ENCODE data around the gene CNOT9. TPM values are rescaled to one million over a fixed set of nuclear protein-coding genes. Genes with fewer than 3 reads are reported as not detected.

Gene CNOT9
- total RNA-seq, 1 donor from 2014 or later = 17.7 TPM

DNA sequence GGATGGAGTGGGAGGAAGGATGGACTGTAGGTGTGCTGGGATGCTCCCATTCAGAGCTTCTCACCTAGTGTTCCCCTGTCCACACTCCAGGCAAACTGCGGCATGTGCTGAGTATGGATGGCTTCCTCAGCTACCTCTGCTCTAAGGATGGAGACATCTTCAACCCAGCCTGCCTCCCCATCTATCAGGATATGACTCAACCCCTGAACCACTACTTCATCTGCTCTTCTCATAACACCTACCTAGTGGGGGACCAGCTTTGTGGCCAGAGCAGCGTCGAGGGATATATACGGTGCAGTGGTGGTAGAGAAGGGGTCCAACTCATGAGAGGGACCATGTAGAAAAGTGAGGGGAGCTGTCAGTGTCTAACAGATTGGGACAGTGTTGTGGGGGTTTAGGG lies 59.3 kb downstream of the CNOT9 start:
- no peak for DNase-seq
- no peak for ATAC-seq (ENCODE audit: poor library complexity)
- intact Hi-C loops (cut with DNase I) = no loop called here

DNA sequence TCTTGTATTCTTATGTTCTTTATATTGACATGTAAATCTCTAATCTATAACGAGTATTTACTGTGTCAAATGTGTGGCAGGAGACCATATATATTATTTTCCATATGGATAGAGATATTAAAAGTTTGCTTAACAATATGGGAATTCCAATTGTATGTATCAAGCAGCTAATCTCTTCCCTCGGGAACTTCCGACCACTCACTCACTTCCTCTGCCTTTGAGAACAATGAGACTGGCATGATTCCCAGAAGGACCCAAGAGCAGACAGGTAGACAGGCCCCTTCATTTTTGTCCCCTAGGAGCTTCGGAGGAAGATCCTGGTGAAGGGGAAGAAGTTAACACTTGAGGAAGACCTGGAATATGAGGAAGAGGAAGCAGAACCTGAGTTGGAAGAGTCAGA lies 63.2 kb downstream of the CNOT9 start:
- intact Hi-C loops (cut with DNase I) = no loop called here
- DNase-seq (no peak), ATAC-seq (ENCODE audit: poor library complexity) (no peak)

DNA sequence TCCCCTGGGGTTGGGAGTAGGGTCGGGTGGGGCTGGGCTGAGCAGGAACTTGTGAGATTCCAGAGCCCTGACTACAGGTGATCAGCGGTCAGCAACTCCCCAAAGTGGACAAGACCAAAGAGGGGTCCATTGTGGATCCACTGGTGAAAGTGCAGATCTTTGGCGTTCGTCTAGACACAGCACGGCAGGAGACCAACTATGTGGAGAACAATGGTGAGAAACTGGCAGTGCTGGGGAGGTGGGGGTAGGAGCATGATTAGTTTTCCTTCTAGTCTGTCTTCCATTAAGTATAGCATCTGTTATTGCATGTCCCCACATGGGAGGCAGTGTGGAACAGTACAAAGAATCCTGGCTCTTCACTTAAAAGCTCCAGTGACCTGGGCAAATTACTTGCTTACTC lies 67.1 kb downstream of the CNOT9 start:
- DNase-seq = no peak
- intact Hi-C loops (cut with DNase I) = no loop called here
- no peak for ATAC-seq (ENCODE audit: poor library complexity)

DNA sequence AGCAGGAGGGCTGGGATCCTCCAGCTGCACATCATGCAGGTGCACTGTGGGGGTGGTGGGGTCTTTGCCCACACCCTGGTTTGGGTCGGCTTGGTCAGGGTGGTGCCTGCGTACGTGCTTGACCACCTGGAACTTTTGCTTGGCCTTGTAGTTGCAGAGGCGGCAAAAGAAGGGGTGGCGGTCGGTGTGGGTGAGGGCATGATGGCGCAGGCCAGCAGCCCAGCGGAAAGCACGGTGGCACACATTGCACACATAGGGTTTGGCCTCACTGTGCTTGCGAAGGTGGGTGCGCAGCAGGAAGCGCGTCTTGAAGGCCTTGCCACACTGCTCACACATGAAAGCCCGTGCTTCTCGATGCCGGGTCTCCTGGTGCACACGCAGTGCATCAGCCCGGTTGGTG lies 69.7 kb downstream of the CNOT9 start:
- ATAC-seq (ENCODE audit: poor library complexity) (no peak), DNase-seq (no peak)
- intact Hi-C loops (cut with DNase I) = no loop called here

DNA sequence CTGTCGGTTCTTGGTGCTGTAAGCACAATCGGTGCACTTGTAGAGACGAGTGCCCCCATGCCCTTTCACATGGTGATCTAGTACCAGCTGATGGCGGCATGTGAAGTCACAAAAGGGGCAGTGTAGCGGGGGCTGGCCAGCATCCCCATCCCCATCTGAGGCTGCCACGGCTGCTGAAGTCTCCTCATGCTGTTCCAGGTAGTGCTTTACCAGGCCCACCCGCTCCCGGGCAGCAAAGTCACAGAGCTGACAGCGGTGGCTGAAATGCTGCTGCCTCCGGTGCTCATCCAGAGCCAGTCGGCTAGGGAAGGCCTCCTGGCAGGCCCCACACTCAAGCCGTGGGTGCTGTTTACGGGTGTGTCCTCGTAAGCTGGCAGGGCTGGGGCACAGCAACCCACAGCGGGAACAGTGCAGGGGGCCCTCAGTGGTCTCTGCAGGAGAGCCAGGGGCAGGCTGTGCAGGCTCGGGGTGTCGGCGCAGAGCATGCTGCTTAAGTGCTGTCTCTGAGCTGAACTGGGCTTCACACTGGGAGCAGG lies 73.5 kb downstream of the CNOT9 start:
- DNase-seq = no peak
- intact Hi-C loops (cut with DNase I) = loop anchor here (10.0 kb wide), 1 partner anchor 237 kb away; no protein-coding TSS in a partner anchor
- no peak for ATAC-seq (ENCODE audit: poor library complexity)

DNA sequence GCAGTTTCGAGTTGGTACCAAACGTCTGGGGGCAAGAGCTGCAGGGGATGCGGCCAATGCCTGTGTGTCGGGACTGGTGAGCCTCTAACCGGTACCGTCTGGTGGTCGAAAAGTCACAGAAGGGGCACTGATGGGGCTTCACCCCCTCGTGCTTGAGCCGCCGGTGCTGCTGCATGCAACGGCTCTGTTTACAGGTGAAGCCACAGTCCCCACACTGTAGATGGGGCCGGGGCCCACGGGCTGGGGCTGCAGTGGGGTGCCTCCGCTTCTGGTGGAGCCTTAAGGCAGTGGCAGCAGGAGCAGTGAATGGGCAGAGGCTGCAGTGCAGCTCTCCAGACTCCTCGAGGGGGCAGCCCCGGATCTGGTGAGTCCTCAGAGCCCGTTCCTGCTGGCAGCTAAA lies 74.1 kb downstream of the CNOT9 start:
- DNase-seq (no peak), ATAC-seq (ENCODE audit: poor library complexity) (no peak)
- intact Hi-C loops (cut with DNase I) = loop anchor here (10.0 kb wide), 1 partner anchor 238 kb away; no protein-coding TSS in a partner anchor

DNA sequence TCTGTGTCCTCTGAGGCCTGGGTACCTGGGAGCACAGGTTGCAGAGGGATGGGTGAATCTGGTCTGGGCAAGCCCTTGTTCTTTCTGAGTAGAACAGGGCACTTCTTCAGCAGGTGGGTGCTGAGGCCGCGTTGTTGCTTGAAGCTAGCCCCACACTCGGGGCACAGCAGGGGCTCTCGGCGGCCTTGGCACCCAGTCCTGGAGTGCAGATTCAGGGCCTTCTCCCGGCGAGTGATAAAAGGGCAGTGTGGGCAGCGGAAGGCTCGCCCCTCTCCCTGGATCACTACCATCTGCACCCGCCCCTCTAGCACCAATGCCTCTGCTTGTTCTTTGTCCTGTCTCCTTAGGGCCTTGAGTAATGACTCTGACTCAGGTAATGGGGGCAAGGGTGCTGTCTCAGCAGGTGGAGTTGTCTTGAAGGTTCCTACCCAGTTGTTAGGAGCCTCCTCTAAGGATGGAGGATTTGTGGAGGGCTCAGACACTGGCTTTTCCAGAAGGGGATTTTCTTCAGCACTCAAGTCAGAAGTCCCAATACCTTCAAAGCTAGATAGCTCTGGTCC lies 75.2 kb downstream of the CNOT9 start:
- intact Hi-C loops (cut with DNase I) = loop anchor here (10.0 kb wide), 1 partner anchor 239 kb away; no protein-coding TSS in a partner anchor
- DNase-seq = no peak
- no peak for ATAC-seq (ENCODE audit: poor library complexity)

DNA sequence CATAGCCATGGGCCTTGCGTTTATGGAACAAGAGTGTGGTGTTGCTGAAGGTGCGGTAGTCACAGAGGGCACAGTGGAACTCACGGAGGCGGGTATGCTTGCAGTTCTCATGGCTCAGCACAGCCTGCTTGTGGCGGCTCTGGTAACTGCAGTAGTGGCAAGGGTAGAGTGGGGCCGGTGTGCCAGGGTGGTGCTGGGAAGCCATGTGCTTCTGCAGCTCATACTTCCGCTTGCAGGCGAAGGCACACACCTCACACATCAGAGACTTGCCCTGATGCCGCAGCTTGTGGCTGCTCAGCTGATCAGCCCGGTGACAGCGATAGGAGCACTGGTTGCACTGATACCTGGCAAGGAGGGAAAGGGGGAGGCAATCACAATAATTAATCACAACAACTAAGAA lies 76.1 kb downstream of the CNOT9 start:
- intact Hi-C loops (cut with DNase I) = loop anchor here (10.0 kb wide), 1 partner anchor 240 kb away; no protein-coding TSS in a partner anchor
- ATAC-seq (ENCODE audit: poor library complexity) (no peak), DNase-seq (no peak)

DNA sequence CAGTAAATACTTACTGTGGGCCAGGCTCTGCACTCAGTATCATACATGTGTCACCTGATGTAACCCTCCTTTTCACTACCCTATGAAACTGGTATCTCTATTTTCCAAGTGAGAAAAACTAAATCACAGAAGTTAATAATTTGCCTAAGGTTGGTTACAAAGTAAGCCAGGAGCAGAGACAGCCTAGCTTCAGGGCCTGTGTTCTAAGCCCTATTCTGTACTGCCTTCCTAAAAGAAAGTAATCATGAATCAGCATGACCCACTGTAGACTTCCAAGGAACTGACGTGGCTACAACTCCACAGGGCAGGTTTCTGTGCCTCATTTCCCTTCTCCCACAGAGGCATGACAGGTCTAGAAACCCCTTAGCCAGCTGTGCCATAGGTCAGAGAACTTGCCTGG lies 76.5 kb downstream of the CNOT9 start:
- no peak for DNase-seq
- ATAC-seq (ENCODE audit: poor library complexity) = no peak
- intact Hi-C loops (cut with DNase I) = loop anchor here (10.0 kb wide), 1 partner anchor 240 kb away; no protein-coding TSS in a partner anchor

Other genes starting within 250 kb of the CNOT9 start
- gene CATIP, start 212.0 kb upstream of the CNOT9 start, total RNA-seq = not detected
- gene SLC11A1, start 186.6 kb upstream of the CNOT9 start, total RNA-seq = 4.4 TPM
- 85.1 TPM for gene CTDSP1, start 169.0 kb upstream of the CNOT9 start, total RNA-seq
- not detected for gene VIL1, start 149.7 kb upstream of the CNOT9 start, total RNA-seq
- 5.9 TPM for gene USP37, start 488 bp upstream of the CNOT9 start, total RNA-seq
- gene PLCD4, start 39.1 kb downstream of the CNOT9 start, total RNA-seq = 0.62 TPM
- gene ZNF142, start 90.8 kb downstream of the CNOT9 start, total RNA-seq = 20.5 TPM
- gene BCS1L, start 90.8 kb downstream of the CNOT9 start, total RNA-seq = 47.6 TPM
- gene RNF25, start 103.2 kb downstream of the CNOT9 start, total RNA-seq = 12.4 TPM
- 3.9 TPM for gene STK36, start 103.2 kb downstream of the CNOT9 start, total RNA-seq
- gene TTLL4, start 142.0 kb downstream of the CNOT9 start, total RNA-seq = 5.6 TPM
- 10.5 TPM for gene CYP27A1, start 213.3 kb downstream of the CNOT9 start, total RNA-seq

All from Right ventricle myocardium superior (tissue), 1 donor.